ENCODE results near the gene MIGA1.
A peak's percentile ranks its signal among the peaks of the same experiment; 100 is the strongest.

MIGA1 gene

DNA sequence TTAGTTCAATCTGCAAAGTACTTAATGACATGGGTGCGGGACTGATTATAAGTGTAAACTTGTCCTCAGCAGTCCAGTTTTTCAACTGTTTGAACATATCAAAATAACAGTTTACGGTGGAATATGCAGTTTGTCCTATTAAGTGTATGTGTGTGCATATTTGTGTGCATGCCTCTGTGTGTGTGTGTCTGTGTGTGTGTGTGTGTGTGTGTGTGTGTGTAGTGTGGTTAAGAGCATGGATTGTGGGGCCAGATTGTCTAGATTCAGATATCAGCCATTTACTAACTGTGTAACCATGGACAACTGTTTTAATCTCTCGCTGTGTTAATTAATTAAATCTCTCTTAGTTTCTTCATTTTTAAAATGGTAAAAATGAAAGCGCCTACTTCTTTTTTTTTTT lies 148.0 kb downstream of the MIGA1 start:
- TF ChIP-seq, protein P1, sequence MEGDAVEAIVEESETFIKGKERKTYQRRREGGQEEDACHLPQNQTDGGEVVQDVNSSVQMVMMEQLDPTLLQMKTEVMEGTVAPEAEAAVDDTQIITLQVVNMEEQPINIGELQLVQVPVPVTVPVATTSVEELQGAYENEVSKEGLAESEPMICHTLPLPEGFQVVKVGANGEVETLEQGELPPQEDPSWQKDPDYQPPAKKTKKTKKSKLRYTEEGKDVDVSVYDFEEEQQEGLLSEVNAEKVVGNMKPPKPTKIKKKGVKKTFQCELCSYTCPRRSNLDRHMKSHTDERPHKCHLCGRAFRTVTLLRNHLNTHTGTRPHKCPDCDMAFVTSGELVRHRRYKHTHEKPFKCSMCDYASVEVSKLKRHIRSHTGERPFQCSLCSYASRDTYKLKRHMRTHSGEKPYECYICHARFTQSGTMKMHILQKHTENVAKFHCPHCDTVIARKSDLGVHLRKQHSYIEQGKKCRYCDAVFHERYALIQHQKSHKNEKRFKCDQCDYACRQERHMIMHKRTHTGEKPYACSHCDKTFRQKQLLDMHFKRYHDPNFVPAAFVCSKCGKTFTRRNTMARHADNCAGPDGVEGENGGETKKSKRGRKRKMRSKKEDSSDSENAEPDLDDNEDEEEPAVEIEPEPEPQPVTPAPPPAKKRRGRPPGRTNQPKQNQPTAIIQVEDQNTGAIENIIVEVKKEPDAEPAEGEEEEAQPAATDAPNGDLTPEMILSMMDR (IDR thresholded peaks at IDR 0.05; ENCODE audit: low read depth, low read length) = no peak
- no peak for TF ChIP-seq MYC (IDR thresholded peaks at IDR 0.05; ENCODE audit: low read depth, low read length)
- TF ChIP-seq, protein P2, sequence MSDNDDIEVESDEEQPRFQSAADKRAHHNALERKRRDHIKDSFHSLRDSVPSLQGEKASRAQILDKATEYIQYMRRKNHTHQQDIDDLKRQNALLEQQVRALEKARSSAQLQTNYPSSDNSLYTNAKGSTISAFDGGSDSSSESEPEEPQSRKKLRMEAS (IDR thresholded peaks at IDR 0.05; ENCODE audit: low read depth, low read length) = no peak
- H3K4me3 ChIP-seq (ENCODE audit: low read depth, low read length) = peak overlapping the region; percentile 52
- no peak for DNase-seq (ENCODE audit: low read depth)
